Fibroblast of skin of left biceps (primary cell): ENCODE measurements around the gene MAP3K7.
"Not testable (repeated sequence)": the region's sequence is repeated elsewhere in the genome, so short reads cannot be mapped to it uniquely, and the experiment has no call there.

Experiments used
- DNase-seq, 2 experiments: peaks; one replicate each; pipeline ENCODE4 v3.0.0-alpha.2; 2013; ENCODE audit warnings: low read depth in 2 of 2

MAP3K7 gene

DNA sequence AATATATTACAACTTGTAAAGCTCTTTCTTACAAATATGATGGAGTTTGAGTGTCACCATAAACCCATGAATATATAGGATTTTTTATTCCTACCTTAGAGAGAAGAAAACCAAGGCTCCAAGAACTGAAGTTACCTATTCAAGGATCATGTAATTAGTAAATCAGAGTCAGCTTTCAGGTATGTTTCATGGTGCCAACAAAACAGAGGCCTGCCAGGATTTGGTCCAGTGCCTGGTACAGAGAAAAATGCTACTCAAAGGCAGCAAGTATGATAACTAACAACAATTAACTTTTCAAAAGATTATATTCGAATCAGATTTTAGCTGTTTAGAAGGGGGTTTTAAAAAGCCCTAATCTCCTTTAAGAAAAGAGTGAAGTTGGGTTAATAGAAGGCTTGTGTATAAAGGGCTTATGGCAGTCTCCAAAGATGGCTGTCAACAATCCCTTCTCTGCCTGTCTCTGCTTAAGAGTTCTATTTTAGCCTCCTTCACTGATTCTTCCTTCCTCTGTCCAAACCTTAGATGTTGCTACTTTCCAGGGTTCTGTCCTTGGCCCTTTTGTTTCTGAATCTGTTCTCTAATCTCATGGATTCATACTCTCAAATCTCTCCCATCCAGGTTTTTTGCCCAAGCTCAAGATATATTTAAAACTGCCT lies 7.8 kb downstream of the MAP3K7 start:
- no peak for DNase-seq

DNA sequence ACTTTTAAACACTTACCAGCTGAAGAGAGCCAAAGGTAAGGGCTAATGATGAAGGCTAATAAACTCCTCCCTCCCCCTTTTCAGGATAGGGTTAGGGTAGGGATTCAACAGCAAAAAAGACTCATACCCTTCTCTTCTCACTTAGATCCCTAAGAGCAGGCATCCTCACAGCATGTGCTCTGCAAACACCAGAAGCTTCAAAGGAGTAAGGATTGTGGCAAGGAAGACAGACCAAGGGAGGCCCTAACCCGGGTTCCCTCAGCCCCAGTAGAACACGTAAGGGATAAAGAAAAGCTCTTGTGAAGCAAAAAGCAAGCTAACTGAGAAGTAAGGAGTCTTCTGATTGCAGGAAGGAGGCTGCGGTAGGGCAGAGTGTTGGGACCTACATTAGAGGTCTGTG lies 11.6 kb downstream of the MAP3K7 start:
- no peak for DNase-seq

DNA sequence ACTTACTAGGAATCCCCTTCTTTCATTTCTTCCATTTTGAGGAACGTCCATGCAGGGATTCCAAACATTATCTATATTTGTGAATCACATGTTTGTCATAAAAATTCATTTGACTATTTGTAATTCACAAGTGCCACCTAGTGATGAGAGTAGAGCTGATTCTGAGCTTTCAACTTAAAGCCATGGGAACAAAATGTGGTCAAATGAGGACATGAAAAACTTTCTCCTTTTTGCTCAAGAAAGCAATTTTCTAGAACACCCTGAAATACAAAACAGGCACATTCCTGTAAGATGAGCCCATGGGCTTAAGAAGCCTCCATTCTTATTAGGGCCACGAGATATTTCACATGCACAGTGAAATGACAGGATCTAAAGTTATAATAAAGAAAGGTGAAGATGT lies 12.3 kb downstream of the MAP3K7 start:
- no peak for DNase-seq

DNA sequence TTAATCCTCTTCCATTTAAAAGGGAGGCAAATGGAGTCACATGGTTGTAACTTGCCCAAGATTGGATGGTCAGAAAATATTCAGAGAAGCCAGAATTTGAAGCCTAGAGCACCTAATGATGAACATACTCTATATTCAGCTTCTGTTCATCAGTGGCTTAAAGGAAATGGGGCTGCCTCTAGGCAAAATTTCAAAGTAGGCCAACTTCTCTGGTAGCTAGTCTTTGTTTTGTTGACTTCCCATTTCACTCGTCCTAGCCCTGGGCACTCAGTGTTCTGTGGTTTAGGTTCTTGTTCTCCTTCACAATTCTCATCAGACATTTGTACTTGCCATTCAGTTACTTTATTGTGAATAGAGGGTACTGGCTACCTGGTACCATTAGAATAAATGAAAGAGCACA lies 13.2 kb downstream of the MAP3K7 start:
- no peak for DNase-seq

DNA sequence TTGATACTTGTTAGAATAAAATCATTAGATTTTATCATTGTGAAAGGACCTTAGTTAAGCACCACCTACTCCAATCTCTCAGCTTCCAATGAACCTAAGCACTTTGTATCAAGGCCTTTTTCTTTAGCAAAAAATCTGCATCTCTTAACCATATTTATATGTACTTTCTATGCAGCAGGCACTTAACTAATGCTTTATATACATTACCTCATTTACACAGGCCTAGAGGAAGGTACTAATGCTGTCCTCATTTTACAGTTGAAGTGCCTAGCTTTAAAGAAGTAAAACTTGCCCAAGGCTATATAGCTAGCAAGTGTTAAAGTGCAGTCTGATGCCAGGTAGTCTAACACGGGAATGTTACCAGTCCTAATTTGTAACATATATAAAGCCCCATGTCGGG lies 14.0 kb downstream of the MAP3K7 start:
- no peak for DNase-seq

DNA sequence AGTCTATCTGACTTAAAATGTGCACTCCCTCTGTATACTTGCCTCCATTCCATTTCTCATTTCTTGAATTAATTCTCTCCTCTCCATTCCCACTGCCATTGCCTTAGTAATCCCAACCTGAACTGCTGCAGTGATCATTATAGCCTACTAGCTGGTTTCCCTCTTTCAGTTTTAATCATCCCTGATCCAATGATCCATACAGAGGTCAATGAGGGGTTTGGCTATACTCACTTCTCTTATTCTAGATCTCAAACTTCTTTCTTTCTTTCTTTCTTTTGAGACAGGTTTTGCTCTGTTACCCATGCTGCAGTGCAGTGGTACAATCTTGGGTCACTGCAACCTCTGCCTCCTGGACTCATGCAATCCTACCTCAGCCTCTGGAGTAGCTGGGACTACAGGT lies 17.6 kb downstream of the MAP3K7 start:
- no peak for DNase-seq

DNA sequence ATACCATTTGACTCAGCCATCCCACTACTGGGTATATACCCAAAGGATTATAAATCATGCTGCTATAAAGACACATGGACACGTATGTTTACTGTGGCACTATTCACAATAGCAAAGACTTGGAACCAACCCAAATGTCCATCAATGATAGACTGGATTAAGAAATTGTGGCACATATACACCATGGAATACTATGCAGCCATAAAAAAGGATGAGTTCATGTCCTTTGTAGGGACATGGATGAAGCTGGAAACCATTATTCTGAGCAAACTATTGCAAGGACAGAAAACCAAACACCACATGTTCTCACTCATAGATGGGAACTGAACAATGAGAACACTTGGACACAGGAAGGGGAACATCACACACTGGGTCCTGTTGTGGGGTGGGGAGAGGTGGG lies 19.2 kb downstream of the MAP3K7 start:
- not testable (repeated sequence) for DNase-seq

DNA sequence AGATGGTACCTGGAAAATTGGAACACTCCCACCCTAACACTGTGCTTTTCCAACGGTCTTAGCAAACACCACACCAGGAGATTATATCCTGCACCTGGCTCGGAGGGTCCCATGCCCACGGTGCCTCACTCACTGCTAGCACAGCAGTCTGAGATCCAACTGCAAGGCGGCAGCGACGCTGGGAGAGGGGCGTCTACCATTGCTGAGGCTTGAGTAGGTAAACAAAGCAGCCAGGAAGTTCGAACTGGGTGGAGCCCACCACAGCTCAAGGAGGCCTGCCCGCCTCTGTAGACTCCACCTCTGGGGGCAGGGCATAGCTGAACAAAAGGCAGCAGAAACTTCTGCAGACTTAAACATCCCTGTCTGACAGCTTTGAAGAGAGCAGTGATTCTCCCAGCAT lies 24.5 kb downstream of the MAP3K7 start:
- not testable (repeated sequence) for DNase-seq

DNA sequence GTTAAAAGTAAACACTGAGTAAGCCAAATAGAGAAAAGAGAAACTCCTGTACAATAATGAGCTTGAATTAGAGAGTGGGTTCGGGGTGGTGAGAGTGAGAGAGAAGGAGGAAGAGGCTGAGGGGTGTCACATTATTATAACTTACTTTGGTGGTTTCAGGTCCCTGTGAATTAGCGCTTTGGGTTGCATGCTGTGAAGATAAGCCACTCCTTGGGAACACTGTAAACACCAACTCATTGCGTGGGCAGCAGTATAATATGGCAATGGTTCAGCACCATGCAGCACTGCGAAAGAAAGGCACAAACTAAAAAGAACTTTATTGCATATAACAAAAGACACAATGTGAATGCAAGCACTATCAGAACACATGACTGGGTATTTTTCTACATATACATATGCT lies 26.9 kb downstream of the MAP3K7 start:
- DNase-seq, result no peak

DNA sequence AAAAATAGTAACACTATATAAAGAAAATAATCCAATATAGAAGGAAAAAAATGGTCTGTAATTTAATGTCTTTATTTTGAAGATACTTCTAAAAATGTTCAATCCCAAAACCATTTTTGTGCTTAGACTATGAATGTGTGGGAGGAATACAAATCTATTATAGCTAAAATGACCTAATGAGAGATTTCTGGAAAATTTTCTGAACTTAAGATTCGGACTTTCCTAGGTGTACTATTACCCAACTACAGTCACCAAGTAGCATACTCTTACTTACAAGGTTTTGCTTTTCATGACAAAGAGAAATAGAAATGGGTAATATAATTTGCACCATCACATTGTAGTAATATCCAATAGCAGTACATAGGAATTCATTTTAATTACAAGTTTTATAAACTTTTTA lies 29.9 kb downstream of the MAP3K7 start:
- no peak for DNase-seq

DNA sequence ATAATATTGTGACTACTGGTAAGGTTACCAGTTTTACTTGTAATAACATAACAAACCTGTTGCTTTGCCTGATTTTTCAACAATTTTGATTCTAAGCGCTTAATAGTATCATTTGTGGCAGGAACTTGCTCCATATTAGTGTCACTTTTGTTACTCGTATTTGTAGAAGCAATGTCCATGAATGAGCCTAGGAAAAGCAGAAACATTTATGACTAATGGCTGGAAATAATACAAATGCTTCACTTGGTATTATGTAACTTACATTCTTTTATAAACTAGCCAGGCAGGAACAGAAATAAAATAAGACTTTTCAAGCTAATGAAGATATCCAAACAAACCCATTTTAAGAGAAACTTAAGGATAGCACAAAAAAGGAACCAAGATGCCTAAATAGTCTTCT lies 38.9 kb downstream of the MAP3K7 start:
- no peak for DNase-seq

DNA sequence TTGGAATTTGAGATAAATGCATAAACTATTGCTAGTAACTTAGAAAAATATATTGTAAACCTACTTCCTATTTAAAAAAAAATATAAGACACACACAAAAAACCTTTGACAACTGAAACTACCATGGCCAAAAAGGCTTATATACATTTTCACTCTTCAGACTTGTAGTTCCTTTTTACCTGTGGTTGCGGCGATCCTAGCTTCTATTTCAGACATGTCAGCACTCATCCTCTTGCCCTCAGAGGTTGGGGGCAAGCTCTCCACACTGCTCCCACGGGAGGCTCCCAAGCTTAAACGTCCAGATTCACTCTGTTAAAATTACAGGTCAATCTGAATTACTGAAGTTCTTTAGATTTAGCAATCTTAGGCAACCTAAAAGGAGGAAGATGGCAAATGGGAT lies 39.8 kb downstream of the MAP3K7 start:
- DNase-seq, result no peak

DNA sequence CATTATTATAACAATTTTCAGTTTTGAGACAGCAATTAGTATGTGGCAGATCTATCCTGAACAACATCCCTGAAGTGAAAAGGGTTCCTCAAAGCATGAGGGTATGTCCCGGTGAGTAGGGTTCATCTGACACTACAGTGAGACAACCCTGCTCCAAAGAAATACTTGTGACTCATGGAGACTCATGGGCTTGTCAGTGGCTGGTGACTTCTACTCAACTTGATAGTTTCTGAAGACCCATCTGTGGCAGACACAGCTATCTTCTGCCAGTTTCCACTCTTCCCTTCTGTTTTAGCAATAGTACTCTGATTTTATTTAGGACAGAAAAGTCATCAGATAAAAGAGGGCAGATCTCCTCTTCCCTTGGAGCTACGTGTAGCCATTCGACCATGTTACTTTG lies 41.4 kb downstream of the MAP3K7 start:
- no peak for DNase-seq

DNA sequence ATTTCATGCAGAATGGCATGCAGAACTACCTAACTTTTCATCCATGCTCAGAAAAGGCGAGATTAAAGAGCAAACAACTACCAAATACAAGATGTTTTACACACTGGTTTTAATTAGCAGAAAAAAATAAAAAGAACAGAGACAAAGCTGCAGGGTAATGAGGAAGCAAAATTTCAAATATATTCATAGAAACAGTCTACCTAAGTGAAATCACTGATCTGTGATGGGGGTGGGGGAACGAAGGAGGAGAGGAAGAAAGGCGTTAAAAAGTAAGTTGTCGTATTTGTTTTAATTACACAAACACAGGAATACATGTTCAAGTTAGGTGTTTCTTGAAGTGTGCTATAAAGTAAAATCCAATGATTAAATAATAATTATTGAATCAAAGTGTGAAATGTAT lies 42.1 kb downstream of the MAP3K7 start:
- DNase-seq, result no peak

DNA sequence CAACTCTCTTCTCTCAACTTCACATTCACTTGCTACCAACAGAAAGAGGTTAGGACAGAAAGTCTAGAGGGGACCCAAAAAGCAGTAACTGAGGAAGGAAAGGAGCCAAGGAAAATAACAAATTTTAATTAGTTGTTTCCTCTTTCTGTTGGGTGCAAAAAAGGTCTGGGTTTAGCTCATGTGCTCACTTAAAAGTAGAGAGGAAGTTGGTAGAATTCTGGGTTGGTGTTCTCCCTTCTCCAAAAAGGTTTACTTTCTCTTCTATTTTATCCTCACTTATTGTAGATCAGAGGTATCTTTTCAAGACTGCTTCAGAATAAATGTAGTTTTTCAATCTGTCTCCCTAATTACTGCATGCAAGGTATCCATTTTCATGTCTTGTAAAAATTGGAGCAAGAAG lies 42.8 kb downstream of the MAP3K7 start:
- DNase-seq, result no peak

DNA sequence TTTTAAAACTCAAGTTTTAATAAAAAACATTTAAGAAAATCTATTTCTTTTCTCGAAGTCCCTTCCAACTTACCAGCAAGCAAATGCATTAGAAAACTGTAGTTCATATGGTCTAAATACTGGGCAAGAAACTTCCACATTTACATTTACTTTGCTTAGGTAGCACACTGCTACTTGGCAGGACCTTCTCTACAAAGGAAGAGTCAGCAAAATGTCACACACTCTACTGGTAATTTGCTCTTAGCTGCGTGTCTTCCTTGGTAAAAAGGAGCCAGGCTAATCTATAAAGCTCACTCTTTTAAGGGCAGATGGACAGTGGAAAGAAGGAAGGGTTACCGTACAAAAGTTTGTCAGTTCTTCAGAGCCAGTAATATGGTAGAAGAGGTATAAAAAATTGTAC lies 45.7 kb downstream of the MAP3K7 start:
- DNase-seq, result no peak

DNA sequence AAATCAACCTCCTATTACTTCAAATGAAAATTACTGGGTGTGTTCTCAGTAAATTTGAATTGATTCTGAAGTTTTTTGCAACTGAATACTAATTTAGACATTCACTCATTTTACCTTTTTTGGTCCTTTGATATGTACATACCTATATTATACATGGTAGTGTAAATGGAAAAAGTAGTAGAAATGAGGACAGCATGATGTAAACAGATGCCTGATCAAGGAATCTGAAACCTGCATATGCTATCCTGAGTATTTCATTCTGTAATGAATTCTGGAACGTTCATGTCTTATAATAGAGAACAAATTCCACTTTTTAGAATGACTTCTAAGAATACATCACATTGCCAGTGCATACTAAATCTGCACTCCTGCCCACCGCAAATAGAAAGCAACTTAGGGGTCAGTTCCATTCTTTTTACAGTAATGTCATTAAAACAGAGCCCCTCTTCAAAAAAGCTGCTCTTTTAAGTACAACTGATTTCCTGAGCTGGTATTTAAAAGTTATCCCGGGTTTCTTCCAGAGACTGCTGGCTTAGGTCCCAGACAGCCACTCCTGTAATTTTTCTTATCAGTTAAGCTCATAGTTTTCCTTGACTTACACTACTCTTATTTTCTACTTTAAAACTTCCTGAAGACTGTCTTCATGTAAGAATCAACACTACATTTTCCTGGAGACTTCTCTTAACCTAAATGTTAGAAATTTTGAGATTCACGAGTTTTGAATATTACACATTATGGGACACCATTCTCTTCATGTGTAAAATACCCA lies 48.4 kb downstream of the MAP3K7 start:
- DNase-seq, result no peak

DNA sequence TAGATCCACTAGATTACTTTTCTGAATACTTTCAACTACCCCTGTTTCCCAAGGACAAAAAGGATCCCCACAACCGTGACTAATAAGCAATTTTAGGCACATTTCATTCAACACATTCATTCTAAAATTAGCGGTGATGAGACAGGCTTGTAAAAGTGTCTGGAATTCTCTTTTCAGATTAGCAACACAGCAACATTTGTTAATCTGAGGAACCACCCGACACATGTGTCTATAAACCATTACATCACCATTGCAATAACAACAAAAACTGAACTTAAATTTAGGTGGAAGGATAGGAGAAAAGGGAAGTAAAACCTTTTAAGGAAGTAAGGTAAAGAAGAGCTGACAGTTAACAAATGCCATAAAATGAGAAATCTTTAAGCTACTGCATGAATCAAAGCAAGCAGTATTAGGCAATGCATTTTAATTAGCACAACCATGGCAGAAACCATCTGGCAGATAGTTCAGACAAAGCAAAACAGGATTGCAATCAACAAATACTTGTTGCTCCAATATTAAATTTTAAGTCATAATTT lies 49.1 kb downstream of the MAP3K7 start:
- DNase-seq, result peak in 1 of 2 experiments; percentile 2

DNA sequence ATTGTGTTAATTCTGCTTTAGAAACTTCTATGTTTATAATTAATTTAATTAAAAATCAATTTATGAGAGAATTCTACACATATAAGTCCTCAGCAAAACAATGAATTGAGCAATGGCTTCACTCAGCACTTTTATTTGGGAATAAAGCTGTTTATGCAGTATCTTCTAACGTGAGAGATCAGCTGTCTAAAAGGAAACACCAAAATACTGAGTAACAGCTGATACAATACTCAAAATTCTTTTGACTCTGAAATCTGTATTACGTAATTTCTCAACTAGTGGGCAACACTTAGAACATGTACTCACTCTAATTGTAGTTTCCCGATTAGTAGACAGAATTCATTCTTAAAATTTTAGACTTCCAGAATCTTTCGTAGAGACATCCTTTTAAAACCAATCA lies 49.8 kb downstream of the MAP3K7 start:
- DNase-seq, result peak; percentile 4 to 12

DNA sequence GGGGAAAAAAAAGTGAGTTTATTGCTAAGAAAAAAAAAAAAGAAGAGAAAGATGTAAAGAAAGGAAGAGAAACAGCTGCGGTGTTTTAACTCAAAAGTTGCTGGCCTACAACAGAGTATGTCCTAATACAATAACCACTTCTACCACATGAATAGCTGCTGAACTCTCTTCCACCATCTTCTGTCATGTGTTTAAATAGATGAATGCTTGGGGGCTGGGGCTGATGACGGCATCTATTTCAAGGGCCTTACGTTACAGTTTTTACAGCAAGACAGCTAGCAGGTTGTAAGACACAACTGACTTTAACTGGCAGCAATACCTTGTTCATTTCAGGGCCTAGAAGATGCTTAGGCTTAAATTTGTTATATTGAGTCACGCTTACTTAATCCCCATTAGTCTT lies 50.4 kb downstream of the MAP3K7 start:
- DNase-seq, result no peak

DNA sequence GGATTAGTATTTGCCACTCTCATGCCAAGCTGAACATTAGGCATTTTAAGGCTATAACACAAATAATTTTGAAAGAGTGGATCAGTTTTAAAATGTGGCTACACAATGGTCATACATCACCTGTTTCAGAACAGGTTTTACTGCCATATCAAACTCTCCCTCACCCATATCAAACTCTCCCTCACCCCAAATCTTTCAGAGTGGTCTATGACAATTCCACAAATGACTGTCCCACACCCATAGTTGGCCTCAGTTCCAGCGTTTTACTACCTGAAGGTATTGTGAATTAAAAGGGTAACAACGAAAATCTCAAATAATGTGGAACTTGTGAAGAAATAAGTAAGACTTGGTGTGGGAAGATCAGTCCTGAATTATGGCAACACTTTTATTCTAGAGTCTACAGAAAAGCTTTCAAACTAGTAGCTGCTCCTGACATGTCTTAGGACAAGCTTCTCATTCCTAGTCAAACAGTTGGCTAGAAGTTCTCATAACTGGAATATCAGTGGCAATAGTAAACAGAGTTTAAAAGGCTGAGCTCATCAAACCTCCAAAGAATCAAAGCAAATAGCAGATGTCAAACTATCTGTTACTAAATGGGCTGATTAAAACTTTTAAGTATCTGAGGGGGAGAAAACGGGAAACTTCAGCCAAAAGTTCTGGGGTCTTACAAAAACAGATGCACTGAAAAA lies 52.4 kb downstream of the MAP3K7 start:
- no peak for DNase-seq

DNA sequence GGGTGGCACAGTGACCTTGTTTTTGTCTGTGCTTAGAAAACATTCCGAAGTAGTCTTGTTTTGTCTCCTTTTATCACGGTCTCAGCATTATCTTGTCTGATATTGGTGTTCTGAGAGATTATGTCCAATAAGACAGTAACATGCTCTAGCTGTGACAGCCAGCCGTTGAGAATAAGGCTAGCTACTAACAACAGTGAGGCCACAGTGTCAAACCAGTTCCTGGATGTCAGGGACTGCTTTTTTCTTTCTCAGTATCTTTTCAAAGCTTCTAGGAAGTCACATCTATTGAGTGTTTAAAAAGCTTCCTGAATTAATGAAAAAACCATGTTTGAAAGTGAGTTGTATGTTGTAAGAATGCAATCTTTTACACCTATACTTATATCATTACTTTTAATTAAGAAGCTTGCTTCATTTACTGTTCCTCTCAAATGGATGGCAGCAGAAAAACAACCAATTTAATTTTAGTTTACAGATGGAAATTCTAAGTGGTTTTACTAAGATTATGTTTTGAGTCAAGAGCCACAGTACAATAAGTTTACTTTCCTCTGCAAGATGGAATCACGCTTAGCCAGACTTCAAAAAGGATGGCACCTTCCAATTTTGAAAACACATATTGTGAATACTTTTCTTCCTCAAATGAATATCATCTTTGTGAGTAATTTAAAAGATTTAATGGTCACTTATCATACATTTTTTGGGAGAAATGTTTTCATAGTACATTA lies 53.1 kb downstream of the MAP3K7 start:
- no peak for DNase-seq
